Measurements from ENCODE around the gene CRTAC1. TPM values are rescaled to one million over a fixed set of nuclear protein-coding genes. Genes with fewer than 3 reads are reported as not detected.

The CRTAC1 gene
- polyA plus RNA-seq, 1 of the 3 experiments (the other 2 are of a cell fraction): 0.05 TPM

GRCh38 chr10:97923476-97923875 is 106.9 kb downstream of the CRTAC1 start:
- H3K4me2 ChIP-seq: no peak overlapping the region
- H3F3A ChIP-seq (replicated peaks; ENCODE audit: insufficient read depth): no peaks in the 10 kb centered on the region
- no peak for DNase-seq
- H3K9me3 ChIP-seq: no peaks in the 10 kb centered on the region
- no peaks in the 10 kb centered on the region for H3K79me2 ChIP-seq (ENCODE audit: insufficient read depth)
- H2AFZ ChIP-seq (ENCODE audit: low read depth): no peak overlapping the region
- TF ChIP-seq MEF2A (IDR thresholded peaks at IDR 0.05; ENCODE audit: borderline replicate concordance, low read depth): no peak
- no peak for TF ChIP-seq YY1 (IDR thresholded peaks at IDR 0.05; ENCODE audit: low read depth)
- TF ChIP-seq RCOR1 (IDR thresholded peaks at IDR 0.05; ENCODE audit: low read length): no peak
- ChIA-PET POLR2A (no interaction called here), CTCF (interaction anchor here (0.9 to 12.3 kb wide), 4 partner anchors 9 to 131 kb away, joined by 3 to 319 read pairs (median 8); no protein-coding TSS in a partner anchor)
- H3K4me3 ChIP-seq (ENCODE audit: low read depth in 2 of 2, low read length in 1 of 2): no peak overlapping the region
- H3K27me3 ChIP-seq (ENCODE audit: insufficient read depth): no peaks in the 10 kb centered on the region
- no peak overlapping the region for H3K27ac ChIP-seq (ENCODE audit: low read depth in 2 of 2, low read length in 1 of 2)
- no peaks in the 10 kb centered on the region for H4K20me1 ChIP-seq (ENCODE audit: insufficient read depth)
- H3K9me2 ChIP-seq: no peaks in the 10 kb centered on the region
- no peaks in the 10 kb centered on the region for H3K36me3 ChIP-seq (replicated peaks in 1 of 2; ENCODE audit: control insufficient read depth in 1 of 2, insufficient read depth in 2 of 2, low read length in 1 of 2)
- no peaks in the 10 kb centered on the region for H3K4me1 ChIP-seq (ENCODE audit: control insufficient read depth in 1 of 2, insufficient read depth in 2 of 2, low read depth in 1 of 2, low read length in 1 of 2)
- no peak overlapping the region for H3K9ac ChIP-seq
- WGBS (ENCODE audit: low lambda C conversion rate): 65% methylated on average over 4 of the region's 5 CpGs

GRCh38 chr10:97923057-97923456 is 107.4 kb downstream of the CRTAC1 start:
- ChIA-PET POLR2A (no interaction called here), CTCF (interaction anchor here (0.6 to 12.3 kb wide), 4 partner anchors 10 to 131 kb away, joined by 3 to 319 read pairs (median 4); no protein-coding TSS in a partner anchor)
- H3K79me2 ChIP-seq (ENCODE audit: insufficient read depth): no peaks in the 10 kb centered on the region
- H4K20me1 ChIP-seq (ENCODE audit: insufficient read depth): no peaks in the 10 kb centered on the region
- no peak overlapping the region for H3K9ac ChIP-seq
- H3K9me2 ChIP-seq: no peaks in the 10 kb centered on the region
- TF ChIP-seq FOXM1 (IDR thresholded peaks at IDR 0.05; ENCODE audit: low read depth) (no peak), FOSL2 (IDR thresholded peaks at IDR 0.05; ENCODE audit: borderline replicate concordance, low read depth) (no peak), ZBTB33 (IDR thresholded peaks at IDR 0.05; ENCODE audit: borderline replicate concordance, low read depth) (no peak), TEAD4 (IDR thresholded peaks at IDR 0.05; ENCODE audit: borderline replicate concordance, insufficient read depth) (no peak), USF1 (IDR thresholded peaks at IDR 0.05; ENCODE audit: borderline replicate concordance, low read depth) (no peak), USF2 (IDR thresholded peaks at IDR 0.05; ENCODE audit: borderline replicate concordance, low read depth, low read length) (no peak), MEF2A (IDR thresholded peaks at IDR 0.05; ENCODE audit: borderline replicate concordance, low read depth) (no peak), RXRA (IDR thresholded peaks at IDR 0.05; ENCODE audit: borderline replicate concordance, low read depth) (no peak), FOXJ3 (CRISPR knock-in tag; IDR thresholded peaks at IDR 0.05) (no peak), NFIC (IDR thresholded peaks at IDR 0.05; ENCODE audit: borderline replicate concordance) (no peak), SIN3A (IDR thresholded peaks at IDR 0.05; ENCODE audit: borderline replicate concordance, low read depth, low read length) (no peak)
- no peaks in the 10 kb centered on the region for H3K36me3 ChIP-seq (replicated peaks in 1 of 2; ENCODE audit: control insufficient read depth in 1 of 2, insufficient read depth in 2 of 2, low read length in 1 of 2)
- no peaks in the 10 kb centered on the region; the same call in 1 of the 2 replicates for H3K27me3 ChIP-seq (ENCODE audit: insufficient read depth)
- 77% methylated on average over 7 of the region's 13 CpGs for WGBS (ENCODE audit: low lambda C conversion rate)
- H2AFZ ChIP-seq (ENCODE audit: low read depth): no peak overlapping the region
- no peak for DNase-seq
- H3F3A ChIP-seq (replicated peaks; ENCODE audit: insufficient read depth): no peaks in the 10 kb centered on the region
- H3K4me3 ChIP-seq (ENCODE audit: low read depth in 2 of 2, low read length in 1 of 2): no peak overlapping the region
- no peaks in the 10 kb centered on the region for H3K9me3 ChIP-seq
- H3K4me2 ChIP-seq: no peak overlapping the region
- H3K27ac ChIP-seq (ENCODE audit: low read depth in 2 of 2, low read length in 1 of 2): no peak overlapping the region
- no peaks in the 10 kb centered on the region for H3K4me1 ChIP-seq (ENCODE audit: control insufficient read depth in 1 of 2, insufficient read depth in 2 of 2, low read depth in 1 of 2, low read length in 1 of 2)
